ENCODE measurements around the gene PROB1.
A peak's percentile ranks its signal among the peaks of the same experiment; 100 is the strongest.

The PROB1 gene

GRCh38 chr5:139360384-139360783 is 34.5 kb downstream of the PROB1 start:
- no peak for TF ChIP-seq GATA3 (IDR thresholded peaks at IDR 0.05; ENCODE audit: low read depth, low read length)
- no peak for TF ChIP-seq GATA2 (IDR thresholded peaks at IDR 0.05; ENCODE audit: low read depth, low read length)

GRCh38 chr5:139358064-139358463 is 36.8 kb downstream of the PROB1 start:
- TF ChIP-seq GATA3 (IDR thresholded peaks at IDR 0.05; ENCODE audit: low read depth, low read length), result no peak
- no peak for TF ChIP-seq GATA2 (IDR thresholded peaks at IDR 0.05; ENCODE audit: low read depth, low read length)

- TF ChIP-seq GATA3 (IDR thresholded peaks at IDR 0.05; ENCODE audit: low read depth, low read length), result no peak
- no peak for TF ChIP-seq GATA2 (IDR thresholded peaks at IDR 0.05; ENCODE audit: low read depth, low read length)
Observed at GRCh38 chr5:139354186-139354585, 40.7 kb downstream of the PROB1 start.

- TF ChIP-seq GATA2 (IDR thresholded peaks at IDR 0.05; ENCODE audit: low read depth, low read length) (no peak), GATA3 (IDR thresholded peaks at IDR 0.05; ENCODE audit: low read depth, low read length) (no peak)
Observed at GRCh38 chr5:139344177-139344576, 50.7 kb downstream of the PROB1 start.

GRCh38 chr5:139343476-139343875 is 51.4 kb downstream of the PROB1 start:
- no peak for TF ChIP-seq GATA3 (IDR thresholded peaks at IDR 0.05; ENCODE audit: low read depth, low read length)
- TF ChIP-seq GATA2 (IDR thresholded peaks at IDR 0.05; ENCODE audit: low read depth, low read length), result no peak

- TF ChIP-seq GATA2 (IDR thresholded peaks at IDR 0.05; ENCODE audit: low read depth, low read length) (no peak), GATA3 (IDR thresholded peaks at IDR 0.05; ENCODE audit: low read depth, low read length) (no peak)
Observed at GRCh38 chr5:139342423-139342723, 52.5 kb downstream of the PROB1 start.

- TF ChIP-seq GATA3 (IDR thresholded peaks at IDR 0.05; ENCODE audit: low read depth, low read length) (no peak), GATA2 (IDR thresholded peaks at IDR 0.05; ENCODE audit: low read depth, low read length) (peak; percentile 81)
Observed at GRCh38 chr5:139341689-139342422, 53.0 kb downstream of the PROB1 start, which contains the start of gene PAIP2. Gene PAIP2 (plus strand): TSS chr5:139341854. CDS start chr5:139363785, 21,931 bp downstream.

GRCh38 chr5:139341187-139341688 is 53.7 kb downstream of the PROB1 start:
- TF ChIP-seq GATA3 (IDR thresholded peaks at IDR 0.05; ENCODE audit: low read depth, low read length), result no peak
- no peak for TF ChIP-seq GATA2 (IDR thresholded peaks at IDR 0.05; ENCODE audit: low read depth, low read length)

All from SH-SY5Y (cell line).